HS-5 (cell line): Measurements from ENCODE around the gene KIF17.

Experiments
- DNase-seq: peaks from one replicate; pipeline ENCODE4 v3.0.0-alpha.2; 2012; ENCODE audit warnings: low read depth

The KIF17 gene

DNA sequence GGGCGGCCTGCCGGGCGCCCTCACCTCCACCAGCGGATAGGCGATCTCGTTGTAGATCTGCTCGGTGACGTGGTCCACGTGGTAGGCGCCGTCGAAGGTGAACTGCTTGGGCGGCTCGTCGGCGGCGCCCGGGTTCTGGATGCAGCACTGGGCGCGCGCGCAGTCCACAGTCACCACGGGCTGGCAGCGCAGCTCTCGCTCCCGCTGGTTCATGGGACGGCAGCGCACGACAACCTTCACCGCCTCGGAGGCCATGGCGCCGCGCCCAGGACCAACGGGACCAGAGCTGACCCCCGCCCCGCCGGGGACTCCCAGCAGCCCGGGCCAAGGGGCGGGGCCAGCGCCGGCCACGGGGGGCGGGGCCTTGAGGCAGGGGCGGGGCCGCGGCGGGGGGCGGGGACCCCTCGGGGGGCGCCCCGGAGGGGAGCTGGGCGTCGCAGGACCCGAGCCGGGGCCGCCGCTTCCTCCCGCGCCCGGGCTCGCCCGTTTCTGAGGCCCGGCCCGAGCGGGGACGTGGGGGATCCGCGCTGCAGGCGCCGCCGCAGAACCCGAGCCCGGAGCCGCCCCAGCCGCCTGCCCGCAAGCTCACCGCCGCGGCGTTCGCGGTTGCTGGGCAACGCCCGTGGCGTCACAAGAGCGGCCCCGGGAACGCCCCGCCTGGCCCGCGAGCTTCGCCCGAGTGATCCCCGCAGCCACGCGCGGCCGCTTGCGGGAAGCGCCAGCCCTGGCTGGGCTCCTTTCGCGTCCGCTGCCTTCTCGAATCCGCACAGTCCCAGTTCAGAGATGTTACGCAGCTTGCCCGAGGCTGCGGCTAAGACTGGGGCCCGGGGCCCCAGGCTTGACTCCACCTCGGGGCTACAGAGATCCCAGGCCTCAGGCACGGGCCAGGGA lies at the start of gene KIF17:
KIF17 (minus strand) TSS at position 556 of the 891 bp plus-strand sequence; CDS start at position 255, 301 bp downstream.
- DNase-seq: no peak

DNA sequence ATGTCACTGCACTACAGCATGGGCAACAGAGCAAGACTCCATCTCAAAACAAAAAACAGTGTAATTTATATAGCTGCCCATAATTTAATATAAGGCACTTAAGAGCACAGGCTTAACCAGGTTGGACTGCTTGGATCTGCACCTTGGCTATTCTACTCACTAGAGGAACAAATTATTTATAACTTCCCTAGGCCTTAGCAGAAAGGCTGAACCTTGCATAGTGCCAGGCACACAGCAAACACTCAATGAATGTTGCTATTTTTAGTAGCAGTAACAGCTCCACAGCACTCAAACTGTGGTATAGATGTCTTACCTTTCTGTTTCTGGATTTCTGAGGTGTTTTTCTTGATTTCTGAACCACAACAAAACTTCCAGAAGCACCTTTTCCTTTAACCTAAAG lies 49.5 kb upstream of the KIF17 start:
- DNase-seq: no peak

DNA sequence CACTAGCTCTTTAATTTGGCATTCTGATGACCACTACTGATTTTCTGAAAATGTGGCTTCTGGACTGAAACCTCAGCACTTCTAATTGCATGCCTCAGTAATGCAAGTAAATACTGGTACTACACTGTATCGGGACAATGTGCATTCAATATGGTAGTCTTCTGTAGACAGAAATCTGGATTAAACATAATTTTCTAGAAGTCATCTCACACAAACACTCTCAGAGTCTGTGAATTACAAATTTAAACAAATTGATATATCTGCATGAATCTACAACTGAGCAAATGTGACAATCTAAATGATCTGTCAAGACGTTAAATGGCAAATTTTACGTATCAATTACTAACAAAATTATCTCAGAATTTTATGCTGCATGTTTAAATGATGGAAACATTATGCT lies 45.6 kb upstream of the KIF17 start:
- DNase-seq: no peak

DNA sequence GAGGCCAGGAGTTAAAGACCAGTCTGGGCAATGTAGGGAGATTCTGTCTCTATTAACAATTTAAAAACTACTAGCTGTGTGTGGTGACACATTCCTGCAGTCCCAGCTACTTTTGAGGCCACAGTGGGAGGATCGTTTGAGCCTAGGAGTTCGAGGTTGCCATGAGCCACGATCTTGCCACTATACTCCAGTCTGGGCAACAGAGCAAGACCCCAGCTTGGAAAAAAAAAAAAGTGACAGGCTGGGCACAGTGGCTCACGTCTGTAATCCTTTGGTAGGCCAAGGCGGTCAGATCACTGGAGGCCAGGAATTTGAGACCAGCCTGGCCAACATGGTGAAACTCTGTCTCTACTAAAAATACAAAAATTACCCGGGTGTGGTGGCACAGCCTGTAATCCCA lies 42.5 kb upstream of the KIF17 start:
- no peak for DNase-seq

DNA sequence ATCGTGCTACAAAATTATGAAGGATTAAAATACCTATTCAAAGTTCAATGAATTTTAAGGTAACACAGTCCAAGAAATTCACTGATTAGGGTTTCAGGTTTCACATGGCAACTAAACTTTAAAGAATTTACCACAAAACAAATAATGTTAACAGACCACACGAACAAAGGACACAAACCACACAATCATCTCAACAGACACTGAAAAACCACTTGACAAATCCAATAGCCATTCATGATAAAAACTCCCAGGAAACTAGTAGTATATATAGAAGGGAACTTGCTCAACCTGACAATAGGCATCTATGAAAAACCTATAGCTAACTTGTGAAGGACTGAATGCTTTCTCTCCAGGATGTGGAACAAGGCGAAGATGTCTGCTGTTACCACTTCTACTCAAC lies 35.8 kb upstream of the KIF17 start:
- DNase-seq: no peak

DNA sequence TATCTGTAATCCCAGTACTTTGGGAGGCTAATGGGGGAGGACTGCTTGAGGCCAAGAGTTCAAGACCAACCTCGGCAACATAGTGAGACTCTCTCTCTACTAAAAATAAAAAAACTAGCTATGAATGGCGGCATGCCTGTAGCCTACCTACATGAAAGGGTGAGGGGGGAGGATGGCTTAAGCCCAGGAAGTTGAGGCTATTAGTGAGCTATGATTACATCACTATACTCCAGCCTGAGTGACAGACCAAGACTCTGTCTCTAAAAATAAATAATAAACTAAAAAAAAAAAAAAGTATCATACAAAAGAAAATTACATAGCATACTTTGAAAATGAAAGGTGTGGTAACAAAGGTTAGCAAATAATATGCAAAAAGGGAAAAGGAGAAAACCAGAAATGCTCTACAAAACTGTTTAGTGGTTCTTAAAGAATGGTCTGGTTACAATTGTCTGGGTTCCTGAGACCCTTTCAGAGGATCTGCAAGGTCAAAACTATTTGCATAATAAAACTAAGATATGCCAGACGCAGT lies 33.7 kb upstream of the KIF17 start:
- no peak for DNase-seq

DNA sequence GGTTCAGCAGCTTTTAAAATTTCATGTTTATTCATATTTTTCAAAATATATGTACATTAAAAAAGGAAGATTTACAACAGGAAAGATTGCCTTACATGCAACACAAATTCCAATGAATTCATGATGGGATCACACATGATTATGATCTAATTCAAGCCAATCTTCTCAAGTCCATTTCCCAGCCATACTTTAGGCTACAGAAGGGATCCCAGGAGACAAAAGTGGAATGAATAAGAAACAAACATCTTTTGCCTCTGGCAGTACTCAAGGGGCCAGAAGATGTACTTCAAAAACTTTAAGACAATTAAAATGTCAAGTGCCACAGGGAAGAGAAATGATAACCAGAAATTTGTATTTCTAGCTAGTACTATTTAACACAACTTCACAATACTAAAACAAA lies 24.9 kb upstream of the KIF17 start:
- DNase-seq: no peak

DNA sequence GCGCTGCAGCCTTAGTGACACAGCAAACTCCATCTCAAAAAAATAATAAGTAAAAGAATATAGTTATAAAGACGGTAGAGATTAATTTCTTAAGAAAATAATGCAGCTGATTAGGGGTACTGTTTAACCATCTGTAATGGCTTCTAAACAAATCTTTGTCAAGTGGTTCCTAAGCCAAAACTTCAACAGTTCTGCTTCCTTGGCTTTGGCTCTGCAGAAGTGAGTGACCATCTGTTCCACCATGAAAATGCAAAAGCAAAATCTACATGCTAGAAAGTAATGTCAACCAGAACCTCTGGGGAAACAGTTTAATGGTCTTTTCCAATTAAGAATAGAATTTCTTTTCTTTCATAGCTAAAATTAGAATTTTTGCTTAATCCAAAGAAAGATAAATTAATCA lies 23.0 kb upstream of the KIF17 start:
- no peak for DNase-seq

DNA sequence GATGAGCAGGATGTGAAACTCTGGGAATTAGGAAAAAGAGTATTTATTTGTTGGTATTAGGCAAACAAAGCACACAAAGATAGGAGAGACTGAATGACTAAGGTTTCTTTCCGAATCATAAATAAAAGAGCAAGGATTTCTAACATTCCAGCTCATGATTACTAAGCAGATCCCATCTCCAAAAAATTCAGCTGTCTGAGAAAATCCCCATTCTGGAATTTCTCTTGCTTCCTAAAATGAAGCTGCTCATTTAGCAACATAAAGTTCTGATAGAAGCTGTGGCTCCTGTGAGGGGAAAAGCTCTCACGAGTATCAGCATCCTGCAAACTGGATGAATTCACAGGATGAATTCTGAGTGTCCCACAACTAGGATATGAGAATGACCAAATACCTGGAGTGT lies 21.4 kb upstream of the KIF17 start:
- peak; percentile 69 for DNase-seq

DNA sequence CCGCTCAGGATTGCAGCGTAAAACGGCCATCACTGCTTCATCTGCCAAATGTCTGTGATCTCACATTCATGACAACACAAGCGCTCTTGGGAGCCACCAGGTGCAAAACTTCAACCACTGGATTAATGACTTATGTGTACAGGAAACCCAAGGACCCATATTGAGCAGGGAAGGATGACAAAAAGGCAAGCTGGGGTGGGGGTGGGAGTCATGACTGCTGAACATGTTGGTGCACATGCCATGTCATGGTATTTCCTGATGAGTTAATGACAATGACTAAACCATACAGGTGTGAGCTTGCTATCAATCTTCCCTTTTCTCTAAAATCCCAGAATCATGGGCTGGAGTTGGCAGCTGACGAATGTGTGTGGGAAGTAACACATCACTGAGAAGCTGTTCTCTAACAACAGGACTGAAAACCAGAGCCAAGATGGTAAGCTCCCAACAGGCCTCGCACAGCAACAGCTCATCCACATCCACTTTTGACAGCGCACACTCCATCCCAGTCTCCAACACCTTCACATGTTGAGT lies 17.8 kb upstream of the KIF17 start:
- DNase-seq: no peak

DNA sequence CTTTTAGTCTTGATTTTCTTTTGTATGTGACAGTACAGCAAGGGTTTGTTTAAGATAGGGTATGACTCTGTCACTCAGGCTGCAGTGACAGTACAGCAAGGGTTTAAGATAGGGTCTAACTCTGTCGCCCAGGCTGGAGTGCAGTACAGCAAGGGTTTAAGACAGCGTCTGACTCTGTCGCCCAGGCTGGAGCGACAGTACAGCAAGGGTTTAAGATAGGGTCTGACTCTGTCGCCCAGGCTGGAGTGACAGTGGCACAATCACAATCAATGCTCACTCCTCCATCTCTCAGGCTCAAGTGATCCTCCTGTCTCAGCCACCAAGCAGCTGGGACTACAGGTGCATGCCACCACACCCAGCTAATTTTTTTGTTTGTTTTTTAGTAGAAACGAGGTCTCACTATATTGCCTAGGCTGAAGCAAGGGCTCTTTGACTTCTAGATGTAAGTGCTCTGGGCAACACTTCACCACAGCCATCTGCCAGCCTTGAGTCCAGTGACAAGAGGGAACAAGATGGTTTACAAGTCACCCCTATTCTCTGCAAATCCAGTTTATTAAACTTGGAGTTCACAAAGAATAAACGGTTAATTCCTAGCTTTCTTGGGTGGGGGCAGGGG lies 15.7 kb upstream of the KIF17 start:
- DNase-seq: no peak

DNA sequence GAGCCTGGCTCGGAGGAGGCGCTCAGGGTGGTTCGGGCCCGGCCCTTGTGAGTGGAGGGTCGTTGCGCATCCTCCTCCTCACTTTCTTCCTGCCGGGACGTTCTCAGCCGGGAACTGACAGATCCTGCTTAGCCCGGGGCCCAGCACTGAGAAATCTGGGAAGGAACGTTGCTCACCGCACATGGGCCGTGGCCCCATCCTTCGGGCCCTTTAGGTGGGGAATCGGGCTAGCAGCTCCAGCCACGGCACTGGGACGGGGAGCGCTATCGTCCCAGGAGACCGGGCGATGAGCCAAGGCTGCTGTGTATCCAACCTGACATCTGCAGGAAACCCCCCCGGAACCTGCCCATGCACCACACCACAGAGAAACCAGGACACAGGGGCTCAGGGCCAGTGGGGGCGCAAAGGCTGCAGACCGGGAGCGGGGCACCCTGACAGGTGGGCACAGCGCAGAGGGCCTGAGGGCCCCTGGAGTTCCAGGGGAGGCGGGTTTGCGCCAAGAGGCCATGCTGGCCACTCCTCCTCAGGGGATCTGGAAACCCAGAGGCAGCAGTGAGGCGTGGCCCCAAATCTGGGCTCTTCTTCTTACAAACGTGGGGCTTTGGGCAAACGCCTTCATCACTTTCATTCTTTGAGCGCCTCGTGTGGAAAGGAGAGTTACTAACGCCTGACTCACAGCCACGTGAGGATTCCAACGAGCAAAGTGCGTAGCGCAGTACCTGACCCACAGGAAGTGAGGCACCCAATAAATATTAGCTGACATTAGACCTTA lies 15.0 kb upstream of the KIF17 start, which contains the start of gene SH2D5:
SH2D5 (minus strand) TSS at position 116 of the 772 bp plus-strand sequence. CDS start 4,659 bp downstream, outside the sequence.
- DNase-seq: peak; percentile 99

DNA sequence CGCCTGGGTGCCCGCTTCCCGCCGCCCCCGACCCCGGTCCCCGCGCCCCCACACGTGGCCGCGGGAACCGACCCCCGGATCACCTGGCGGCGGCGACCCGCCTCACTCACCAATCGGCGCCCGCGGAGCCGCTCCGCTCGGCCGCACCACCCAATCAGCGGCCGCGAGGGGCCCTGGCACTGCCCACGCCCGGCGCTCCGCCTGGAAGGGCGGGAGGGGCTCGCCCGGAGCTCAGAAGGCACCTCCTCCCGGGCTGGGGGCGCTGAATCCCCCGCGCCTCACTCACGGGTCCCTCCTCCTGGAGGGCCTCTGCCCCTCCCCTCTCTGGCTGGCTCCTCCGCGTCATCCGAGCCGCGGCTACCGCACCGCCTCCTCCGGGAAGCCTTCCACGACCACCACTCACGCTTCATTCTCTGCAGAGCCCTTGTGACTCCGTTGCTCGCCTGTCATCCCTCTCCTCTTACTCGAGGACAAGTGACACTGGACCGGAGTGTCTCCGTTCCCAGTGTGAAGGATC lies 14.3 kb upstream of the KIF17 start:
- DNase-seq: peak; percentile 49

DNA sequence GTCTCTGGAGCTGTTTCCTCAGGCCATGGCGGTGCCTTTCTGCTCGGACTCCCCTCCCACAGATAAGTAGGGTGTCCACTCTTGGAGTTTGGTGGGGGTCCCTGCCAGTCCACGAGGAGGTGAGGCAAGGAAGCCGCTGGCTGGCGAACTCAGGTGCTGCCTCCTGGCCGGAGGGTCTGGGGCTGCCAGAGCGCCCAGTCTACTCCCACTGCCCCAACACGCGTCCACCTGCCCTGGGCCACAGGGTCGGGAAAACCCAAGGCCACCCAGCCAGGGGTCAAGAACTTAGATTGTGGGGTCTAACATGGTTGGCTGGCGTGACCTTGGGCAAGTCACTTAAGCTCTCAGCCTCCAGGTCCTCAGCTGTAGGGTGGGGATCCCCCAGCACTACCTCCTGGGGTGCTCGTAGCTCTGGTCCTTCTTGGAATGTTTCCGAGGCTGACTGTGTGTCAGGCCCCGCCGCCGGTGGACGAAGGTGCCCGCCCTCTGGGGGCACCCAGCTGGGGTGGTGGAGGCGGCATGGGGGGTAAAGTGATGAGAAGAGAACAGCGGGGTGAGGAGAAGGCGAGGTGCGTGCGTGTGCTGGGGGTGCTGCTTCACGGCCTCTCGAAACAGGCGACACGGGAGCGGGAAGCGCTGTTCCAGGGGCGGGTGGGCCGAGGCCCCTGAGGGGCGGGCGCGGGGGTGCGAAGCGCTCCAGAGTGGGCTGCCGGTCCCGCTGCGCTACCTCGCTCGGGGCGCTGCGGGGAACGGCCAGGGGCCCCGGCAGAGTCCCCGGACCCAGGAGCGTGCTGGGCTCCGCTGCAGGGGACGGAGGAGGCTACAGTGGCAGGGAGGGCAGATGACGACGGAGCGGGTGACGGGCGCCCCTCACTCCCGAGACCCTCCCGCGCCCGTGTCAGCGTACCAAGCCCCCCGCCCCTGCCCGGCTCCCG lies 13.5 kb upstream of the KIF17 start:
- no peak for DNase-seq

DNA sequence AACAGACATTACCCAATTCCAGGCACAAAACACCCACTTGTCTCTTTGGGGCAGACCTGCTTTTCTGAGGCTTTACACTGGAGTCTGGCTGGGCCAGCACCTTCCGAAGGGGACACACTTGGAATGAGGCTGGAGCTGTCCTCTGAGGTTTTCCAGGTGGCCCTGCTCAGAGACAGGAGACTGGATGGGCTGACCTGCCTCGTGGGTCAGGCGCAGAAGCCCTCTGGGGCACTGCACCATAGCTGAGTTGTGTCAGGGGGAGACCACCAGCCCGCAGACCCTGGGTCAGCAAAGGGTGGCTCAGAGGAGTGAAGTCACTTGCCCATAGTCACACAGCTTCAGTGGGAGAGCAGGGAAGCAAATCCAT lies 12.9 kb upstream of the KIF17 start:
- no peak for DNase-seq

DNA sequence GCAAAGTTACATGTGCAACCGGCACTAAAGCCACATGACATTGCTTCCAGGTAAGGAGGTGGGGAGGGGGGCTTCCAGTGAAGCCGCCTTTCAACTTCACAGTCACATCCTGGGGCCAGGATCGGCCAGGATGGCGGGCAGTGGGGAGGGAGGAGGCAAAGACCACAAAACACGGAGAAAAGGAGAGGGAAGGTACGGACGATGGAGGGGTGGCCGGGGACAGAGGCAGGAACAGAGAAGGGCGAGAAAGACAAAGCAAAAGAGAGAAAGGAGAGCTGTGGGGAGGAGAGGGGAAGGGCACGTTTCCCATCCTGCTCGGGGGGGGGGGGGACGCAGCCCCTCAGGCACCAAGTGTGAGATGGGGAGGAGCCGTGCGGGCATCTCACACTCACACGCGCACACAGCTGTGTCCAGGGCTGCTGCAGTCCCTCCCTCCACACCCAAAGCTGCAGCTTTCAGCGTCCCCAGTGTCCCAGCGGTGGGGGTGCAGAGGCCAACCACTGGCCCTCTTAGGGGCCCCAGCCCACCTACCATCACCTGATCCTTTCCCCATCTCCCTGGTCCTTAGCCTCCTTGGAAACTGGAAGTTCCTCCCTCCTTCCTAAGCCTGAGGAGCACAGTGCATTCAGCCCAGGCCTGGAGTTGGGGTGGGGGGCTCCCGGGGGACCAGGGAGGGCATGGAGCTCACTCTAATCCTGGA lies 12.3 kb upstream of the KIF17 start:
- no peak for DNase-seq

DNA sequence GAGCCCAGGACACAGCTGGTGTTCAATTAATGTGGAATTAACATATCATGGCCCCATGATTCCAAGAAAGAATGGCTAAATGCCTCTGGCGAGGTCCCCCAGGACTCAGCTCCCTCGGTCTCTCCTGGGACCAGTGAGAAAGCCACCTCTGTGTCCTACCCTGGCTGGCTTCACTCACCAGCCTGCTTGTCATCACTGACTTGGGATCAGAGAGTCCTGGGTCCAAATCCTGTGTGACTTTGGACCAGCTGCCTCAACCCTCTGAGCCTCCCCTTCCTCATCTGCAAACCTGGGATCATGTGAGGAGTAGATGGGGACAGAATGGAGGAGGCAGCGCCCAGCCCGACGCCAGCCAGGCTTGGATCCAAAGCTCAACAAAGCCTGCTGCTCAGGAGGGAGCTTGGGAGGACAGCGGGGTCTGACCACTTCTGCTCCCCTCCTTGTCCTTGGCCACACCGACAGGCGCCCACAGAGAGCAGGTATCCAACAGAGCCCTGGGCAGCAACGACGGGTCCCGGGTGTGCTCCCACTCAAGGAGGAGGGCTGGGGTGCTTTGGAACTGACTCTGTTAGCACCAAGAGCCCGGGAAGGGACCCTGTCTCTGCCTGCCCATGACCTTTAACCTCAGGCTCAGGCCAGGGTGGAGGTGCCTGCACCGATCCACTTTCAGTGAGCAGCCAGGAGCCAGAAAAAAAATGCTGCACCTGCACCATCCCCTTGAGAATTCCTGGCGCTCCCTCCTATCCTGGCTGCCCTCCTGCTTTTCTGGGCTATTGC lies 11.5 kb upstream of the KIF17 start:
- DNase-seq: no peak

DNA sequence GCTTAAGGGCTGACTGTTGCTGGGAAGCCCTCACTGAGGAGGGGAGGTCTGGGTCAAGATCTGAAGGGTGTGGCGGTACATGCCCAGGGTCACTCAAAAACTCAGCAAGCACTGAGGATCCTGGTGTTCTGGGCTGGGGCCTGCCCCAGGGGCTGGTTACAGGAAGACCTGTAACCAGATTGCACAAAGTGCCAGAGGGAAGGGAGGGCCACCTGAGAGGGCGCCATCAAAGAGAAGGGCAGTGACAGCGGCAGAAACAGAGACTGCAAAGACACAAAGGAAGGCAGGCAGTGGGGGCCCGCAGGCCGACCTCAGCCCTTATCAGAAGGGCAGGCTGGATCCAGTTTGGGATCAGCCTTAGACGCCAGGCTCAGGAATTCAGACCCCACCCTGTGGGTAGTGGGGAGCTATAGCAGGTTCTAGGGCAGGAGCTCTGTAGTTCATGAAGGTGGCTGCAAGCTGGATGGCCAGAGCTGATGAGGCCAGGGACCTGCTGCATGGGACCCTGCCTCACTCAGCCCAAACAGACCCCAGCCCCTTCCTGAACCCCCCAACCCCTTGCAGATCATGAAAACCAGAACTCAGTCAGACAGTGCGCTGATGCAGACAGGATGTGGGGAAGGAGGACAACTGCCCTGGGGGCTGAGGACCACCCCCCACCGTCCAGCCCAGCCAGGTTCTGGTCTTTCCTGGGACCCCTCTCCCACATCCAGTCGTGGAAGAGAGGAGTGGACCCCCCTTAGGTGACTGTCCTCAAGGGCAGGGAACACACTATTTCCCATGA lies 10.8 kb upstream of the KIF17 start:
- no peak for DNase-seq
